HG02870 (cell line): Measurements from ENCODE around the gene LPP.

ENCODE experiments used
- ATAC-seq: cut with Tn5 transposase; IDR thresholded peaks from one replicate; pipeline ENCODE4 v1.9.1; 2021; ENCODE audit warnings: mild to moderate bottlenecking, moderate library complexity; ENCODE audit not compliant: unreplicated experiment

Gene LPP

DNA sequence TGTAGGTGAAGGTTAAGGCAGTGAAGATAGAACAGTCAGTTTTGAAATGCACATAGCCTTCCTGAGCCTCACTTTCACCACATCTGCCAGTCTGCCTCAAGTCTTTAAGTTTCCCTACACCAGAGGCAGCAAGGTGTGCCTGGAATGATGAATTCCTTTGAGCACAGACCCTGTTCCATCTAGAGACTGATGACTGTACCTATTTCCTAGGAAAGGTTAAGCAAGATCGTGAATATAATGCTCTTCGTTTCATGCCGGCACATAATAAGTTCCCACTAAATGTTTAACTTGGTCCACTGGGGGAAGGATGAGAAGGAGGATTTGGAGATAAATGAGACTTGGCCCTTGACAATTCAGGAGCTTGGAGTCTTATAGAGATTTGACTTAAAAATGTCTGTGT, 141.9 kb downstream of the LPP start:
- ATAC-seq, result no peak

DNA sequence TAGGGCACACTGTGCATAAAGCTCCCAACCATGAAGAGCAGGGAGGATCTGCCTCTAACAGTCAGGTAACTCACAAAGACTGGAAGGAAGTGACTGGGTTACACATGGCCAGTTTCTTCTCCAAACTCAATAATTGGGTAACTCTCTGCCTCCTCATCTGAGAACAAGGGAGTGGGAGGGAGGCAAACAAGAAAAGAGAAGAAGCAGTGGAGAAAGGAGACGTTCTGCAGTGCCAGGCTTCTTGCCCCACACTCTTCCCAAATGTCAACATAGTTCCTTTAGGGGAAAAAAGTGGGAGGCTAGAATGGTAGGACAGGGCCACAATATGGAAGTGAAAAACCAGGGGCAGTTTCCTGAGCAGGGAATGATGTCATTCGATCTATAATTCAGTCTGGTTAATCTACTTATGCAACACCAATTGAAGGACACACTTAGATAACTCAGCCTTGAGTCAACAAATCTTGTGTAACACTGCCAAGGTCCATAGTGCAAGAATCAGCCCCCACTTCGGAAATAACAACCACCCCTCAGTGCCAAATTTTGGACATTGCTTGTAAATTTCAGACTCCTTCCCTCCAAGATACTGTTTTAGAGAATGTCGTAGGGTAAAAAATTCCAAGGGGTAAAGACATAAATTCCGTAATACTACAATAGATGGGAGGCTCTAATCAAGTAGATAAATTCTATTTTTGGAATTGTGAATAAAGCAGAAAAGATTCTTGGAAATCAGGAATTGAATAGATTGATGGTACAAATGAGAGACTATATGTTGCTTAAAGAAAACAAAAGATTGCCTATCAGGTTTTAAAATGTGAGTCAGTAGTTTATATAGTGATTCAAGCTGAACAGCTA, 143.0 kb downstream of the LPP start:
- no peak for ATAC-seq

DNA sequence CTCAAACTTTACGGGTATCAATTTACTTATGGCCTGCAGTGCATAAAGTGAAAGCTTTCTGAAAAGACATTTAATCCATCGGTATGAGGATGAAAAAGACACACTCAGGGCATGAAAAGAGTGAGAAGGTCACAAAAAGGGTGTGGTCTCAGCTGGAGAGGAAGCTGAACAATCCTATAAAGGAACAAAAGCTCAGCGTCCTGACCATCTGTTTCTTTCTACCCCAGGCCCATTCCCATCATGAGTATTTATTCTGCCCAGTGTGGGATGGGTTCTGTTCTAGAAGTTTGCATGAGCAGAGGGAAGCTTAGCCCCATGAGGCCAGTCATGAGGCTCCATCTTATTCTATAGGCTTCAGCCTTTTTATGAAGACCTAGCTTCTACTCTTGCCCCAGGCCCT, 144.6 kb downstream of the LPP start:
- ATAC-seq, result no peak

DNA sequence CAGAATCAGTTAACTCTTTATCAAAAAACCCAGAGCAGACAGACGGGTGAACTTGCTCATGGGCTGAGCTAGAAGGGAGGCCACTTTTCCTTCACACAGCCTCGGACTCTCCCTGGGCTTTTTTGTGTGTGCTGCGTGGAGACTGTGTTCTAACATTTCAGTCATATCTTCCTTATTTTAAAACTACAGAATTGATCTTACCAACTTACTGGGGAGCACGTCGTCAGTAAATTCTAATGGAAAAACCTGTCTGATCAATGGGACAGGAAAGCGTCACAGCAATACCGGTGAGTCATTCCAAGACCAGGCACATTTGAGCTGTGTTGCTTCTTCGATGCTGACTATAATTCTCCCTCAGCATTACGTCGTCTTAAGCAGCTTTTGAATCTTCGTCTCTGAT, 145.1 kb downstream of the LPP start:
- no peak for ATAC-seq

DNA sequence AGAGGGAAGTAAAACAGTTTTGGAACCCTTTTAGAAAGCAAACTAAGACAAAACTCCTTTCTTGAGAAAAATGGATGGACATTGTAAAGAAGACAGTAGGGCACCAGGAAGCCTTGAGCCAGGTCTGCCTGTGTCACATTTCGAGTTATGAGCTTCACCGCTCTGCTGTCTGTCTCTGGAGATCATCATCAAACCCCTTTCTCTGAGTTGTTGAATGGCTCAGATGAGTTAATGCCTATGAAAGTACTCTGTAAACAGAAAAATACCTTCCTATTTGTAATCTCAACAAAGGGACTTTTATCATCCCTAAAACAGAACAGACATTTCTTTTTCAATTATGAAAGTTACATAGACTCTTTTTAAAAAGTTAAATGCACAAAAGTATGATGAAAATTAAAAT, 145.8 kb downstream of the LPP start:
- ATAC-seq, result no peak

DNA sequence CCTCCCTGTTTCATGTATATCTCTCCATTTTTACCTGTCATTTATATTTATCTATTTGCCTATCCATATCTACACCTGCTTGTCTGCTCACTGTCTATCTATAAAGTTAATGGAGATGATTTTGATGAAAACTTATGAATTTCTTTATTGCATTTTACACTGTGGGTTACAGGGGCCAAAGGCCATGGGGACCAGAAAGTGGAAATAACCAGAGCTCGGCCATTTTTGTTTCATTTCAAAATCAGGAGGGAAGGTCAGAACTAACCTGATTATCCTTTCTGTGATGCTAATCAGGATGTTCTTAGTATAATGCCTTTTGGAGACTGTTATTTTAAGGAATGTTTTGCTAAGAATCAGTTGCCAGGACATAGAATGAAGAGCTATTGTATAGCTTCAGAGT, 147.2 kb downstream of the LPP start:
- ATAC-seq, result no peak

DNA sequence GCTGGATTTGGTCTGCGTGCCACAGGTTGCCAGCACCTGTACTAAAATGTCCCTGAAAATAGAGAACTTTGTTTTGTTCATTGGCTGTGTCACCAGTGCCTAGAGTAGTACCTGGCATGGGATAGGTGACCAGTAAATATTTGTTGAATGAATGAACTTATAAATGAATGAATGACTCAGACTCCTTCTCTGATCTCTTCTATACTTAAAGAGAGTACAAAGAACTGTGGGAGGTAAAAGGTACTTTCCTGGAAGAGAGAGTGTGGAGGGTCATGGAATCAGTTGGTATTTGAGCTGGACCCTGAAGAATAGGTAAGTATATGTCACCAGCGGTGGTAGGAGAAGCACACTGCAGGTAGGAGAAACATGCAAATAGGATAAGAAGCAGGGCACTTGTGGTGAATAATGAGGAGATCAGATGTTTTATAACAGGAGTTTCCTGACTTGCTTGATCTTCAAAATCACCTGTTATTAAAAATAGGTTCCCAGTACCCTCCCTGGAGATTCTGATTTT, 149.4 kb downstream of the LPP start:
- ATAC-seq, result no peak

DNA sequence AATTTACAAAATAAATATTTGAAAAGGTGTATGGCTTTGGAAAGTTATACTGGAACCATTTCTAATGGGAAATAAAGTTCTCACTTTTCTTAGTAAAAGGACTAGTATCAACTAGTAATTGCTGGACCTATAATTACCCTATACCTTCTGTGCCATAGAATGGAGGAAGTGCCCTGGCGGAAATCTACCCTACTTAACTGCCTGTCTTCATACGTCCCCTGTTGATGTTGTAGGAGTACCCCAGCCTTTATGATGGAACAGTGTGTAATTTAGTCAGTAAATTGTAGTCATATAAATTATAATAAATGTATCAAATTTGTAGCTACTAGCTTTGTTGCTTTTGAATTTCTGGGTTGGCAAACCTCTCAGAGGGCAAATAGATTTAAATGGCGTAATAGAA, 149.9 kb downstream of the LPP start:
- no peak for ATAC-seq

DNA sequence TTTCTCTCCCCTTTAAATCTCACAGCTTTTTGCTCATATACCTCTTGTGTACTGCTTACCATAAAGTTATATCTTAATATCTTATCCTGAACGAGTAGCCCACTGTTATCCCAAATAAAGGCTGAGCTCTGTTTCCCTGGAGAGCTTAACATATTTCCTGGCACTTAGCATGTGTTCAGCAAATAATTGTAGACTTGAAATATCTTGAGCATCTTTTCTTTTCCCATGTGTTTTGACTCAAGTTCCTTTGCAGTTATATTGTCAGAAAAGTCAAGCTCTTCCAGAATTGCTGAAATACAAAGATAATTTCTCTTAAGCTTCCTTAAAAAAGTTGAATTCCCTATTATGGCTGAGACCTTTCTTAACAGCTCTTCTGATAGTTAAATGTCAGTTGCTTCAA, 150.5 kb downstream of the LPP start:
- no peak for ATAC-seq

DNA sequence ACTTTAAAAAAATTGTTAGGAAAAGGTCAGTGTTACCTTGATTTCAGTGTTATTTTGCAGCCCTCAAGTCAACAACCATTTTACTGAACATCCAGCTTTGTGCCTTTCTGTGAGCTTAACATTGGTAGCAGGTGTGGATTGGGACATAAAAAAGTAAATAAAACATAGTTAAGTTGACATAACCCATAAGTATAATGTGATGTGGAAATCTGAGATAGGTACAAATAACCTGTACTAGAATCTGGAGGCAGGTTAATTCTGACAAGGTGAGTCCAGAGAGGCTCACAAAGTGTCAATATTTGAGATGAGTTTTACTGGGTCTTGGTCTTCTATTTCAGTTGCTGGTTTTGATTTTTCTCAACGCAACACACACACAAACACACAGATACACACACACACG, 151.3 kb downstream of the LPP start:
- ATAC-seq, result no peak

DNA sequence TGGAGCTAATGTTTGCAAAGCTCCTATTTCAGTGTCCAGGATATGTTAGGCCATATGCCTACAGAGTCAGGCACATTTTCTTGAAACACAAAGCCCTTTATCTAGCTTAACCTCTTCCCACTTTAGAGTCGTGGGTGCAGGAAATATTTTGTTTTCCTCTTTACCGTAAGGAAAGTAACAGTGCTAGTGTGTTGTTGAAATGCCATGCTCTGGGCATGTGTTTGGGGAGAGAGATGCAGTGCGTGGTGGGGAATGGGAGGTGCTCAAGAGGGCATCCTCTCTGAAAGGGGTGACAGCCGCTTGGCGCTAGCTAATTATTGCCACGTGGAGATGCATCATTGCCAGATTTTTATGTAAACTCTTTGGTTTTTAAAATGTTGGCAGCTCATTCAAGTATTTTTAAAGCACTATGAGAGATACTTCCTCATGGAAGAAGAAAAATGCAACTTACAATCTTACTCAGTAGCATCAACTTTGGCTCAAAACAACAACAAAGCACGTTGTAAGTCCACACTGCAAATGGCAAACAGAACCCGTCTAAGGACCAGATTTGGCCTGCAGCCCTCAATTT, 152.6 kb downstream of the LPP start:
- ATAC-seq, result no peak

DNA sequence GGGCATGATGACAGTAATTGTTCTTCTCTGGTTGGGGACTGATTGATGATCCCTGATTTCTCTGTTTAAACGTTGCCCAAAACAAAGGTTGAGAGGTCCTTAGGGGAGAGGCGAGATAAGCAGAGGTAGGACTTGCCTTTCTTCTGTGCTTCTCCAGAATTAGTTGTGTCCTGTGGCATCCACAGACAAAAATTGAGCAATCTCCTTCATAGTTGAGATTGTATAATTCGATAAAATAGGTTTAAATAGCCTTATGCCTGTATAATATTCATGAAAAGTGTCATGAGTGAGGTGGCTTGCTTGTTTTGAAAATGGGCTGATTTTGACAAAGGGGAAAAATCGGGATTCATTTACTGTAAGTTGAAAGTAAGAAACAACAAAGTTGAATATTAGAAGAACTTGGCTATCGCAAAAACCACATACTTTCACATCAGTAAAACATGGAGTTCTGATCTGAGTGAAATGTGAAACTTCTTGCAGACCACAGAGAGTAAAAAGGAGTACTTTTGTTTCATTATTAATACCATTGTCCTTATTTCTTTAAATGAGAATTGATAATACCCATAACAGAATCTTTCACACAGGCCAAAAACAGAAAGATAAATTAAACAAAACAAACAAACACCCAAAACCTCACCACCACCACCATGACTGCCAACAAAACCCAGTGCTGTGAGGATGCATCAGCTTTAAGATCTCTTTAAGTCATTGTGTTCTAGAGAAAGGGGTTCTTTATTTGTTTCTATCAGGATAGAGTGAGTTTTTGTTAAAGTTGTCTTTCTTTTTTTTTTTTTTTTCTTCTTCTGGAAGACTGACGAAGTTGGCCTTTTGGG, 155.7 kb downstream of the LPP start:
- peak; percentile 99 for ATAC-seq

DNA sequence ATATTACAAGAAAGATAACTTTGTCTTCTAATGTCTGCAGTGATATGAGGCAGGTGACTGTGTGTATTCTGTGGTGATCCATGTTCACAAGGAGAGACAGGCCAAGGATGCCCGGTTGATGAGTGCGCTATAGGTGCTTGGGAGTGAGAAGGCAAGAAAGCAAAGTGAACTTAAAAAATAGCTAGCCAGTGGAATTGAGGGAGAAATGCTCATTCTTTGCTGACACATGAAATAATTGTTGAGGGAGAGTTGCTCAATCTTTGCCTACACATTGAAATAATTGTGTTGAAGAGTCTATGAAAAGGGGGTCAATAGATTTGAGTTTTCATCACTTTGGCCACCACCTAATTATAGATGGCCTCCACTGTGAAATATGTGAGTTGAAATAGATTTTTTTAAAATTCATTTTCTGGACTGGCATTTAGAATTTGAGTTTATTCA, 156.3 kb downstream of the LPP start:
- ATAC-seq, result no peak

DNA sequence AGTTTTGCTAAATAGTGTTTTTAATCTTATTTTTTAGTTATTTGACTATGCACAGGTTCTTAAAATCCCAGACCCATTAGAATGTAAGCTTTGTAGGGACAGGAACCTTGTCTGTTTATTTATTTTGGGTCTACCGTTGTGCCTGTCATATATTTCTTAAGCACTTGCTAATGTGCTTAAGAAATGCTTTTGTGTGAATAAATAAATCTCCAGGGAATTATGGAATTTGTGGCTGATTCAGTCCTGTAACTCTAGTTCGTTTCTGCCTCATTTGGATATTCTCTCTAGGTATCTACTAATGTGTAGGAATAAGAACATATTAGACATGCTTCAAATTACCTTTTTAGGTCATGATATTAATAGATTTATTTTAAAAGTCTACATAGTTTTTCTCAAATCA, 161.6 kb downstream of the LPP start:
- ATAC-seq, result no peak

DNA sequence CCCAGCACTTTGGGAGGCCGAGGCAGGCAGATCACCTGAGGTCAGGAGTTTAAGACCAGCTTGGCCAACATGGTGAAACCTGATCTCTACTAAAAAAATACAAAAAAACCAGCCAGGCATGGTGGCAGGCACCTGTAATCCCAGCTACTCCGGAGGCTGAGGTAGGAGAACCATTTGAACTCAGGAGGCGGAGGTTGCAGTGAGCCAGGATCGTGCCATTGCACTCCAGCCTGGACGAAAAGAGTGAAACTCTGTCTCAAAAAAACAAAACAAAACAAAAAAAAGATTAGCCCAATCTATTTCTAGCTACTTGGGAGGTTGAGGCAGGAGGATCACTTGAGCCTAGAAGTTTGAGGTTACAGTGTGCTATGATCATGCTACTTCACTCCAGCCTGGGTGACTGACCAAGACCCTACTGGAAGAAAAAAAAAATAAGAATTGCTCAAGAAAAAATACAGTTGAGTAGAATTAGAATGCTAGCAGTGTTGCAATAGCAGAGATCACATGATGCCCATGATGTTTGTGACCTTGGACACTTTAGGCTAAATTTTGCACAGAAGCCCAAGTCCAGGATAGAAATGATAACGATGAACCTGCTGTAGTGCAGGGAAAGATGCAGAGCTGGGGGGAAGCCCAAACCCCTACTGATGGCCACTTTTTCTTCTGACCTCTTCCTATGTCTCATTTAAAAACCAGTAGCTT, 162.2 kb downstream of the LPP start:
- no peak for ATAC-seq

DNA sequence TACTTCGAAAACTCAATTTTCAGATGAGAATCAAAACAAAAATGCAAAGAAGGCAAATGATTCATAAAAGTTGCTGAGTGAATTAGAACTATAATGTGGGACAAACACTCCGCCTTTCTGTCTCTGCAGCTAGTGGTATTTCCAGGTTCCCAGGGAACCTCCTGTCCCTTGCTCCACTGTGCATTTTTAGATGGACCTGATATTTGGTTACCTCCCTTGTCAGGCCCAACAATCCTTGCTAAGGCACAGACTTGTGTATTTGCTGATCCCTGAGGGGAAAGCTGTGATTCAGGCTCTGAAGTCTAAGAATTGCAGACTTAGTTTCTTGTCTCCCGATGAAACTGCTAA, 162.7 kb downstream of the LPP start:
- no peak for ATAC-seq

DNA sequence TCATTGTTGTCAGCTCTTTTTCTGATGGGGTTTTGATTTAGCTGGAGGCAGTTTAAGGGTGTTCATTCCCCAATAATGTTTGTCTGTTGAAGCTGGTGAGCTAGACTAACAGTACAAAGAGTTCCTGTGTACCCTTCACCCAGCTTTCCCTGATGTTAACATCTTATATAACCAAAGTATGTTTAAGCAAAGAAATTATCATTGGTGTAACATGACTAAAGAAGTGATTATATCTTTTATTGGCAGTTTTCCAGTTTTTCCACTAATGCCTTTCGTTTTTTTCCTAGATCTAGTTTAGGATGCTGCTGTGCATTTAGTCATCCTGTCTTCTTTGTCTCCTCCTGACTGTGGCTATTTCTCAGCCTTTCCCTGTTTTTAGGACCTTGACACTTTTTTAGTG, 165.6 kb downstream of the LPP start:
- no peak for ATAC-seq

DNA sequence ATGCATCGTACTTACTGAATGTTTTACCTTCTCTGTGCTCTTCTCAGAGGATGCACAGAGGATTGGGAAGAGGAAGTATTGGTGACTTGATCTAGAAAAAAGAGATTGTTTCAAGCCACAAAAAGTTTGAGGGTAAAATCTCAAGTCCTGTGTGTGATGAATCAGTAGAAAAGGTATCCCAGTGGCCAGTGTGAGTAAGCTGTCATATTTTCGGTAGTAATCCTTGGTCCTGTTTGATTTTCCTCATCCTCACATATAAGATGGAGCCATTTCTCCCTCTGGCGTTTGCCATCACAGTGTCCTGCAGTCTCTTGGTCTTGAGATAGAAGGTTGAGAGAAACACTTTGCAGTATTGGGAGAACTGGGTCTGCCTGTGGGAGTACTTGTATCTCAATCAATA, 166.8 kb downstream of the LPP start:
- ATAC-seq, result no peak

DNA sequence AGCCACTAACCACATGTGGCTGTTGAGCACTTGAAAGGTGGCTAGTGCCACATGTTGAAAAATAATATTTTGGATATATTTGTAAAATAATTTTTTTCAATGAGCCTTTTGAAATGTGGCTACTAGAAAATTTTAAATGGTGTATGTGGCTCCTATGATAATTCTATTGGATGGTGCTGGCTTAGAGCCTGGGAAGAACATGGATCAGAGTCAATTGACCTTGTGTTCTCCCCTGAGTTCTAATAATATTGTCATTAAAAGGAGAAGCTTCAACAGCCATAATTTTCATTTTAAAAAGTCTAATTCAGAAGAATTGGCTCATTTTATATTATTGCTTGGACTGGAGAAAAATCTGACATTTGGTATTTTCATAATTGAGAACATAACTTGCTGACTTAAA, 167.3 kb downstream of the LPP start:
- ATAC-seq, result no peak

DNA sequence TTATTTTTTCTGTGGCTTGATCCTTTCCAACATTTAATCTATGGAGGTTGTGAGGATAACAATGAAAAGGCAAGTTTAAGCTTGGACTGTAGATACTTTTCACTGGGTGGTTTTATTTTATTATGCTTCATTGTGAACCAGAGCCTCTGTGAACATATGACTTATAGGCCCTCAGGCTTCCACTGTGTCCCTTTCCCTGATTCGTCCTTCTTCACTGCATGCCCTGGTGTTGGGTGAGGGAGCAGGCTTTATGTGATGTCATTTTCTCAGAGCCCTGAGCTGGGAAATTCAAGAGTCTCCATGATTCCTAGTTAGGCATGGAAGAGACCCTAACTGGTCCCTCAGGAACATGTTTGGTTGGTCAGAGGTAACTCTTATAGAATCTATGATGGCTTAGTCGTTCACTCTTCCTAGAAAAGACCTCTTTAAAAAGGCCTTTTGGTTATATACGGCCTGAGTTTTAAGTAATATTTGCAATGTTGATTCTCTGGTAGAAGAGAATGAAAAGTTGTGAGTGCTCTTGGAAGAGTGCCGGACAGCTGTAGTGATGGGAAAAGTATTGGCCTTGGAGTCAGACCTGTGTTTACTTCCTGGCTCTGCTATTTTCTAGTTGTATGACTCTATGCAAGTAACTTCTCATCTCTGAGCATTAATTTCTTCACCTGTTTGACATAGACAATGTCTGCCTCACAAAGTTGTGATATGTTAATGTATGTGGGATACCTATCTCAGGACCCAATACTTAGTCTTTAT, 168.4 kb downstream of the LPP start:
- no peak for ATAC-seq
